H1 (cell line): ENCODE measurements around the gene ACRBP. TPM values are rescaled to one million over a fixed set of nuclear protein-coding genes. Genes with fewer than 3 reads are reported as not detected.

Experiments used
- CTCF ChIA-PET: fragments of 300-600 bp; sonication (Branson Sonifier 250); formaldehyde crosslinking; loops from one replicate; lab custom pipeline; 2021; ENCODE audit not compliant: partially characterized antibody; lab: Charles Lee
- POLR2A ChIA-PET: fragments of 300-600 bp; sonication (Branson Sonifier 250); formaldehyde crosslinking; loops from one replicate; lab custom pipeline; 2021; ENCODE audit warnings: inconsistent platforms; ENCODE audit not compliant: partially characterized antibody; lab: Charles Lee
- DNase-seq, 2 experiments: peaks; one replicate each; pipeline versions ENCODE4 v3.0.0 to v3.0.0-alpha.2; 2010 to 2022; ENCODE audit warnings: low spot score in 2 of 2, low read depth in 1 of 2, mixed read lengths in 1 of 2
- FAIRE-seq: peaks from 2 replicates; lab custom pipeline; 2011; peaks lifted over from hg19 to GRCh38; lab: Jason Lieb, UNC
- H2AFZ ChIP-seq: 2 replicates; pipeline ENCODE4 v1.8.1; 2012; ENCODE audit warnings: low read length, inconsistent platforms
- H2AK5ac ChIP-seq: 2 replicates; pipeline ENCODE4 v1.6.1; 2013; ENCODE audit warnings: low read depth, low read length
- H2BK120ac ChIP-seq: replicated peaks from 2 replicates; pipeline ENCODE3; 2013; ENCODE audit warnings: low read depth, low read length, inconsistent platforms
- H2BK12ac ChIP-seq: 2 replicates; pipeline ENCODE4 v1.6.1; 2013; ENCODE audit warnings: low read depth, low read length
- H2BK15ac ChIP-seq: 2 replicates; pipeline ENCODE4 v1.6.1; 2013; ENCODE audit warnings: low read length
- H2BK20ac ChIP-seq: 2 replicates; pipeline ENCODE4 v1.6.1; 2013; ENCODE audit warnings: low read length
- H2BK5ac ChIP-seq: 2 replicates; pipeline ENCODE4 v1.6.1; 2013; ENCODE audit warnings: low read depth, low read length
- H3K14ac ChIP-seq: 2 replicates; pipeline ENCODE4 v1.6.1; 2013; ENCODE audit warnings: inconsistent platforms; ENCODE audit not compliant: insufficient read length
- H3K18ac ChIP-seq: 2 replicates; pipeline ENCODE4 v1.6.1; 2013; ENCODE audit warnings: low read length; ENCODE audit errors: extremely low read depth
- H3K23ac ChIP-seq: 2 replicates; pipeline ENCODE4 v1.6.1; 2013; ENCODE audit warnings: inconsistent platforms; ENCODE audit not compliant: insufficient read length
- H3K23me2 ChIP-seq: 2 replicates; pipeline ENCODE4 v1.6.1; 2013; ENCODE audit warnings: low read depth, low read length
- H3K27ac ChIP-seq: 2 replicates; pipeline ENCODE4 v1.6.1; 2011; ENCODE audit warnings: low read depth, low read length, inconsistent platforms
- H3K27me3 ChIP-seq, 4 experiments: replicated peaks in 1 of 4; 1 replicate in 1 of 4; 2 replicates in 3 of 4; pipeline versions ENCODE4 v1.6.1 to v1.8.1; 2011 to 2013; ENCODE audit warnings: low read length in 3 of 4, mild to moderate bottlenecking in 3 of 4, inconsistent platforms in 2 of 4, mixed read lengths in 2 of 4, moderate library complexity in 1 of 4; ENCODE audit not compliant: control insufficient read depth in 3 of 4, insufficient read depth in 3 of 4; ENCODE audit errors: extremely low read depth in 1 of 4
- H3K36me3 ChIP-seq, 4 experiments: 2 replicates each; pipeline versions ENCODE4 v1.6.1 to v1.8.1; 2011 to 2013; ENCODE audit warnings: mild to moderate bottlenecking in 4 of 4, low read length in 3 of 4, moderate library complexity in 2 of 4, control low read depth in 1 of 4, inconsistent platforms in 1 of 4; ENCODE audit not compliant: insufficient read depth in 4 of 4, control insufficient read depth in 2 of 4
- H3K4ac ChIP-seq: replicated peaks from 2 replicates; pipeline ENCODE3; 2013; ENCODE audit warnings: low read length, low read depth, mixed read lengths, inconsistent platforms; ENCODE audit not compliant: insufficient read length
- H3K4me1 ChIP-seq, 4 experiments: replicated peaks in 1 of 4; 1 replicate in 1 of 4; 2 replicates in 3 of 4; pipeline versions ENCODE4 v1.6.1 to v1.8.1; 2011 to 2013; ENCODE audit warnings: low read length in 3 of 4, inconsistent platforms in 2 of 4, mixed read lengths in 1 of 4; ENCODE audit not compliant: insufficient read depth in 4 of 4, control insufficient read depth in 3 of 4
- H3K4me2 ChIP-seq, 2 experiments: 2 replicates each; pipeline versions ENCODE4 v1.6.1 to v1.8.1; 2011 to 2013; ENCODE audit warnings: low read depth in 2 of 2, low read length in 2 of 2, control low read depth in 1 of 2, inconsistent platforms in 1 of 2, mild to moderate bottlenecking in 1 of 2; ENCODE audit not compliant: insufficient read depth in 1 of 2
- H3K4me3 ChIP-seq, 4 experiments: fragments of 200-600, 300-600 bp in 1 of 4; sonication (generic), shearing (Covaris generic), sonication (Bioruptor Twin) in 1 of 4; 2 replicates each; pipeline versions ENCODE4 v1.5.1 to v1.8.1; 2011 to 2016; ENCODE audit warnings: low read length in 4 of 4, low read depth in 3 of 4, control low read depth in 2 of 4, inconsistent platforms in 2 of 4, mild to moderate bottlenecking in 2 of 4, mixed read lengths in 1 of 4, moderate library complexity in 1 of 4; ENCODE audit not compliant: insufficient read depth in 2 of 4; ENCODE audit errors: extremely low read depth in 1 of 4
- H3K56ac ChIP-seq: replicated peaks from 2 replicates; pipeline ENCODE3; 2013; ENCODE audit warnings: low read depth, mild to moderate bottlenecking, mixed read lengths, low read length, inconsistent platforms; ENCODE audit not compliant: insufficient read length
- H3K79me1 ChIP-seq: 2 replicates; pipeline ENCODE4 v1.6.1; 2013; ENCODE audit warnings: low read depth, low read length, control low read depth
- H3K79me2 ChIP-seq, 2 experiments: 2 replicates each; pipeline versions ENCODE4 v1.6.1 to v1.8.1; 2012 to 2013; ENCODE audit warnings: low read length in 2 of 2, mild to moderate bottlenecking in 2 of 2, inconsistent platforms in 1 of 2; ENCODE audit not compliant: insufficient read depth in 2 of 2, control insufficient read depth in 1 of 2
- H3K9ac ChIP-seq, 4 experiments: replicated peaks in 1 of 4; 1 replicate in 1 of 4; 2 replicates in 3 of 4; pipeline versions ENCODE4 v1.6.1 to v1.8.1; 2011 to 2013; ENCODE audit warnings: low read depth in 3 of 4, low read length in 3 of 4, control low read depth in 2 of 4, mild to moderate bottlenecking in 2 of 4, moderate library complexity in 2 of 4, inconsistent platforms in 1 of 4; ENCODE audit errors: extremely low read depth in 1 of 4
- H3K9me3 ChIP-seq, 2 experiments: 2 replicates each; pipeline versions ENCODE4 v1.6.1 to v1.8.1; 2012 to 2013; ENCODE audit warnings: mild to moderate bottlenecking in 2 of 2, moderate library complexity in 2 of 2, control low read depth in 1 of 2, inconsistent platforms in 1 of 2, low read depth in 1 of 2, low read length in 1 of 2, mixed read lengths in 1 of 2; ENCODE audit not compliant: insufficient read depth in 2 of 2
- H4K20me1 ChIP-seq, 2 experiments: replicated peaks in 1 of 2; 2 replicates each; pipeline versions ENCODE3 to v1.8.1; 2011 to 2013; ENCODE audit warnings: inconsistent platforms in 2 of 2, low read length in 2 of 2, mild to moderate bottlenecking in 1 of 2; ENCODE audit not compliant: insufficient read depth in 2 of 2, control insufficient read depth in 1 of 2
- H4K5ac ChIP-seq: 2 replicates; pipeline ENCODE4 v1.6.1; 2013; ENCODE audit warnings: low read length, low read depth, mixed read lengths, inconsistent platforms; ENCODE audit not compliant: insufficient read length
- H4K8ac ChIP-seq: 2 replicates; pipeline ENCODE4 v1.8.0; 2013; ENCODE audit warnings: mild to moderate bottlenecking, moderate library complexity, low read length, inconsistent platforms; ENCODE audit not compliant: insufficient read depth; ENCODE audit errors: extremely low read depth
- H4K91ac ChIP-seq: replicated peaks from 2 replicates; pipeline ENCODE3; 2013; ENCODE audit warnings: low read length, mixed read lengths, inconsistent platforms; ENCODE audit not compliant: insufficient read length
- ASH2L ChIP-seq: fragments of 200-600, 300-600 bp; sonication (generic); IDR thresholded peaks from one replicate; pipeline ENCODE4 v1.7.1; 2017; ENCODE audit warnings: low read length
- BCL11A ChIP-seq, 2 experiments: IDR thresholded peaks; one replicate each; pipeline ENCODE4 v1.6.1; 2011; ENCODE audit warnings: low read depth in 2 of 2, low read length in 2 of 2, mild to moderate bottlenecking in 2 of 2
- BRCA1 ChIP-seq: IDR thresholded peaks from 2 replicates; pipeline ENCODE4 v1.6.1; 2012; ENCODE audit warnings: low read depth, low read length, improper control_type of control experiment
- CREB1 ChIP-seq: IDR thresholded peaks from 2 replicates; pipeline ENCODE4 v1.6.1; 2012; ENCODE audit warnings: inconsistent platforms
- GABPA ChIP-seq: IDR thresholded peaks from 2 replicates; pipeline ENCODE4 v1.6.1; 2011; ENCODE audit warnings: mild to moderate bottlenecking, low read length, moderate library complexity, borderline replicate concordance; ENCODE audit not compliant: insufficient read depth
- HDAC2 ChIP-seq, 2 experiments: fragments of 300-600 bp in 1 of 2; sonication (generic) in 1 of 2; IDR thresholded peaks; 2 replicates each; pipeline ENCODE4 v1.6.1; 2011 to 2012; ENCODE audit warnings: low read depth in 2 of 2, low read length in 2 of 2, mild to moderate bottlenecking in 2 of 2, moderate library complexity in 2 of 2, borderline replicate concordance in 1 of 2, inconsistent platforms in 1 of 2
- KDM5A ChIP-seq: fragments of 200-600 bp; IDR thresholded peaks from 2 replicates; pipeline ENCODE4 v1.7.1; 2012; ENCODE audit warnings: mild to moderate bottlenecking, low read length, inconsistent platforms, mixed read lengths
- POLR2AphosphoS5 ChIP-seq: IDR thresholded peaks from 2 replicates; pipeline ENCODE4 v1.6.1; 2011; ENCODE audit warnings: low read depth, low read length
- SRF ChIP-seq: IDR thresholded peaks from 2 replicates; pipeline ENCODE4 v1.6.1; 2011; ENCODE audit warnings: mild to moderate bottlenecking, low read depth, low read length, moderate library complexity
- WGBS, 2 experiments: shearing (Covaris generic) in 1 of 2; methylation state at CpG; one replicate each; pipeline versions ENCODE4 v1.1.6 to v1.1.7; 2013 to 2015; ENCODE audit warnings: low lambda C conversion rate in 2 of 2, mixed read lengths in 2 of 2, inconsistent platforms in 1 of 2, low coverage in 1 of 2, missing lambda C conversion rate in 1 of 2; ENCODE audit not compliant: insufficient replicate concordance in 2 of 2, insufficient coverage in 1 of 2, insufficient read length in 1 of 2; ENCODE audit errors: extremely low coverage in 1 of 2, missing lambda C conversion rate in 1 of 2; 5-methylcytosine and 5-hydroxymethylcytosine counted together
- polyA plus RNA-seq, 7 experiments: library from polyadenylated mRNA; depleted of rRNA in 3 of 7; stranded (reverse) in 5 of 7; unstranded in 2 of 7; fragments of >200 nt in 5 of 7; fragments of 200-250 nt in 2 of 7; gene quantifications; 1 replicate in 5 of 7; 2 replicates in 1 of 7; 4 replicates in 1 of 7; pipeline versions ENCODE4 v1.2.1 to v1.2.3, GENCODE V29; 2011 to 2013; ENCODE audit warnings: missing spikeins in 2 of 7, mixed read lengths in 2 of 7
- total RNA-seq: library from RNA; stranded (reverse); fragmentation: NEBNext Ultra II Directional; extraction: Animal tissue kit (Norgen Biotek cat#: 25700); gene quantifications from 2 replicates; pipeline ENCODE4 v1.2.1, GENCODE V29; 2021

ACRBP gene
- total and polyA plus RNA-seq, 2 of the 8 experiments (the other 6 are each of a cell fraction or from before 2014, with no cell fraction given): 0.80 to 5.2 TPM

DNA sequence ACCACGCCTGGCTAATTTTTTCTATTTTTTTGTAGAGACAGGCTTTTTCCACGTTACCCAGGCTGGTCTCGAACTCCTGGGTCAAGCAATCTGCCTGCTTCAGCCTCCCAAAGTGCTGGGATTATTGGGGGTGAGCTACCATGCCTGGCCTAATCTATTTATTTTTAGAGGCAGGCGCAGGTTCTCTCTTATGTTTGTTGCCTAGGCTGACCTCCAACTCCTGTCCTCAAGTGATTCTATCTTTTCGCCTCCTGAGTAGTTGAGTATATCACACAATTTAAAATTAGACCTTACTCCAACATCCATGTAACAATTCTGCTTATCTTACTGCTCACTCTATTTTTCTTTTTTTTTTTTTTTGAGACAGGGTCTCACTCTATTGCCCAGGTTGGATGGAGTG lies 6.8 kb upstream of the ACRBP start:
- Histone ChIP-seq H3K9ac (no peak overlapping the region), H2AFZ (no peak overlapping the region), H3K14ac (no peak overlapping the region), H3K56ac (no peak overlapping the region), H2BK15ac (no peak overlapping the region), H3K23me2 (no peaks in the 10 kb centered on the region), H3K27ac (no peak overlapping the region), H4K20me1 (no peaks in the 10 kb centered on the region), H3K9me3 (no peaks in the 10 kb centered on the region), H3K79me2 (no peaks in the 10 kb centered on the region; a peak in 1 of 4 replicates), H4K91ac (no peak overlapping the region), H3K23ac (no peak overlapping the region), H3K36me3 (peaks cover 4 to 35% (median 21%) of the 10 kb centered on the region in 4 experiments; a peak in 6 of 8 replicates), H2BK5ac (no peak overlapping the region), H3K4ac (no peak overlapping the region), H3K4me1 (no peaks in the 10 kb centered on the region), H2BK20ac (no peak overlapping the region), H3K4me3 (no peak overlapping the region), H2BK12ac (no peak overlapping the region), H2AK5ac (no peak overlapping the region), H4K5ac (no peak overlapping the region), H2BK120ac (no peak overlapping the region), H4K8ac (no peak overlapping the region), H3K18ac (no peak overlapping the region), H3K27me3 (no peaks in the 10 kb centered on the region), H3K4me2 (no peak overlapping the region), H3K79me1 (no peaks in the 10 kb centered on the region)
- TF ChIP-seq SRF: no peak
- no peak for TF ChIP-seq BRCA1
- no peak for TF ChIP-seq POLR2AphosphoS5
- TF ChIP-seq ASH2L: no peak
- TF ChIP-seq GABPA: no peak
- no peak for TF ChIP-seq KDM5A
- no peak for TF ChIP-seq BCL11A (IDR thresholded peaks at IDR 0.05; ENCODE audit: low read depth in 2 of 2, low read length in 2 of 2)
- no peak for TF ChIP-seq HDAC2 (IDR thresholded peaks at IDR 0.05; ENCODE audit: borderline replicate concordance in 1 of 2, low read depth in 2 of 2, low read length in 2 of 2)
- TF ChIP-seq CREB1: no peak
- WGBS, 2 experiments: 93% methylated on average over 5 of the region's 5 CpGs; no CpG with 5 or more reads in 1 of the 2 experiments
- no peak for DNase-seq
- POLR2A ChIA-PET: interaction anchor here (1.4 kb wide), 2 partner anchors 30 to 215 kb away, joined by 3 to 4 read pairs; no protein-coding TSS in a partner anchor
- no peak for FAIRE-seq
- CTCF ChIA-PET: interaction anchor here (1.3 to 2.3 kb wide), 2 partner anchors 10 to 33 kb away, joined by 6 to 11 read pairs; no protein-coding TSS in a partner anchor
